ENCODE data around the gene TMEM51.

Gene TMEM51, protein sequence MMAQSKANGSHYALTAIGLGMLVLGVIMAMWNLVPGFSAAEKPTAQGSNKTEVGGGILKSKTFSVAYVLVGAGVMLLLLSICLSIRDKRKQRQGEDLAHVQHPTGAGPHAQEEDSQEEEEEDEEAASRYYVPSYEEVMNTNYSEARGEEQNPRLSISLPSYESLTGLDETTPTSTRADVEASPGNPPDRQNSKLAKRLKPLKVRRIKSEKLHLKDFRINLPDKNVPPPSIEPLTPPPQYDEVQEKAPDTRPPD

DNA sequence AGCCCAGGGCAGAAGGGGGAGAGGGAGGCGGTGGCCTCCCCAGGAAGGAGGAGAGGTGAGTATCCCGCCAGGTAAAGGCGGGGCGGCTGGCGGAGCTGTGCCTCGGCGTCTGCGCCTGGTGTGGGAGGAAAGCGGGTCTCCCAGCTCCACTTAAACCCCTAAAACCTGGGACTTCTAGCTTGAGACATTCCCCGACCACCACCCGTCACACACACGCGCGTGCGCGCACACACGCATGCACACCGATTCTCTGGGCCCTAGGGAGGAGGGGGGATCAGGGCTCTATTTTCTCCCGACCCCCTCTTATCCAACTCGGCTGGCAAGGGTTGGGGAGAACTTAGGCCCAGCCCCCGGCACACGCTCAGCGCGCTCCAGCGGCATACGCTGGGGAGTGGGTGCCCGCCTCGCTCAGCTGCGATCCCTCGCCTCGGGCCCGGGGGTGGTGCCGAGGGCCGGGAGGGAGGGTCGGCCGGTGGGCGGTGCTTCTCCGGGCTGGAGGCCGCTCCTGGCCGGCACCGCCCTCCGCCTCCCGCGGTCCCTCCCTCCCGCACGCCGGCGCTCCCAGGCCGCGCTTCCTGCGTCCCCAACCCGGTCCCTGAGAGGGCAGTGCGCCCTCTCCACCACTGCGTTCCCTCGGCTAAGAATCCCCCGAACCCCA is at the start of gene TMEM51:
Gene TMEM51 (plus strand): TSS at position 564 of the 658 bp plus-strand sequence. CDS start 61,341 bp downstream, outside the sequence.
- no peak for DNase-seq (ENCODE audit: low spot score)

DNA sequence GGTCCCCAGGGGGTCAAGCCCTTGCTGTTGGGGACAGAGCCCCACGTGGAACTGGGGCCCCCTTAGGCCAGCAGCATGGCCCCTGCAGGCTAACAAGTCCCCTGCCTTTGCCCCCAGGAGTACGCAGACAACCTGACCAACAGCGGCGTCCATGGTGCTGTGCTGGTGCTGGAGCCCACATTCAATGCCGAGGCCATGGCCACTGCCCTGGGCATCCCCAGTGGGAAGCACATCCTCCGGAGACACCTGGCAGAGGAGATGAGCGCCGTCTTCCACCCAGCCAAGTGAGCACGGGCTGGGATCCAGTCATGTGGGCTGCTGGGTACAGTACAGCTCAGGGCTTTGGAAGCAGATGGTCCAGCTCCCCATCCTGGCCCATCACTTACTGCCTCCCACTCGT is 49.6 kb upstream of the TMEM51 start:
- no peak for DNase-seq (ENCODE audit: low spot score)

DNA sequence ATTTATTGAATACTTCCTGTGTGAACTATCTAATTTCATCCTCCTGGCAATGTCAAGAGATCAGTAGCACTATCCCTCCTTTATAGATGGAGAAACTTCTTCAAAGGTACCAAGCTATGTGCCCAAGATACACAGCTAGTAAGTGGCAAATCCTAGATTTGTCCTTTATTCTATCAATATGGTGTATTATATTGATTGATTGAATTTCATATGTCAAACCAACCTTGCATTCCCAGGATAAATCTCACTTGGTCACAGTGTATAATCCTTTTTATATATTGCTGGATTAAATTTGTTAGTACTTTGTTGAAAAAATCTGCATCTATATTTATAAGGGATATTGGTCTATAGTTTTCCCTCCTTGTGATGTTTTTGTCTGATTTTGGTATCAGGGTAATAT is 48.8 kb upstream of the TMEM51 start:
- no peak for DNase-seq (ENCODE audit: low spot score)

DNA sequence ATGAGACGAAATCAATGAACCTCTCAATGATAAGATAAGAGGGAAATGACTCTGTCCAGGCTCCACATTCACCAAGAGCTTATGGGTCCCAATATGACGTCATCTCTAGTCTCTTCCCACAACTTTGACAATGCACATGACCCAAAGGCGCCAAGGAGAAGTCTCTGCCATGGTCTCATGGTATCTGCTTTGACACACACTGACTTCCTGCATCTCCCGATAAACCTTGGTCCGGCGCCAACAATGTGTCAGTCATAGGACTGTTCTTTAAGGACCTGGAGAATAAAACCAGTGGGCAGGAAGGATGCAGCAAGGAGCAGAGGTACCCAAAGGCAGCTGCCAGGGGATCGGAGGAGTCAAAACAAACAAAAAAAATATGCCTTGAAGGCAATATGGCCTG is 46.9 kb upstream of the TMEM51 start:
- no peak for DNase-seq (ENCODE audit: low spot score)

DNA sequence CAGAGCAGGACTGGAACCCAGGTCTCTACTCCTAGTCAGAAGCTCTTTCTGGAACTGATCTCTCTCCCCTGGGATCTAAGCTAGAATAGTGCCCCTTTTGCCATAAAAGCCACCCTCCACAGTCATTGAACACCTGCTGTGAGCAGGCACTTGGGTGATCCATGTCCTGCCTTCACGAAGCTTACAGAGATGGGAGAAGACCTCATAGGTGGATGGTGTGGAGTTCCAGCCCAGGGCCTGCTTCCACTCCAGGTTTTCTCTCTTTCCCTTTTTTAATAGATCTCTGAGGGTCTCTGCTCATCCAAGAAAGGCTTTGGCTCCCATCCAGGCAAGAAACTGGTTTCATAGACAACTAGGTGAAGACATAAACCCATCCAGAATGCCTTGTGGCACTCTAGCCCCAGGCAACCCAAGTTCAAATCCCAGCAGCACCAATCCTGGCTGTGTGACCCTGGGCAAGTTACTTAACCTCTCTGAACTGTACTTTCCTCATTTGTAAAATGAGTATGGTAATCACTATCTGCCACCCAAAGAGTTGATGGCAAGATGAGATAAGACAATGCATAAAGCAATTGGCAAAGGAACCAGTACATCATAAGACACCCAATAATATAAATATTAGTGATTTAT is 46.4 kb upstream of the TMEM51 start:
- no peak for DNase-seq (ENCODE audit: low spot score)

DNA sequence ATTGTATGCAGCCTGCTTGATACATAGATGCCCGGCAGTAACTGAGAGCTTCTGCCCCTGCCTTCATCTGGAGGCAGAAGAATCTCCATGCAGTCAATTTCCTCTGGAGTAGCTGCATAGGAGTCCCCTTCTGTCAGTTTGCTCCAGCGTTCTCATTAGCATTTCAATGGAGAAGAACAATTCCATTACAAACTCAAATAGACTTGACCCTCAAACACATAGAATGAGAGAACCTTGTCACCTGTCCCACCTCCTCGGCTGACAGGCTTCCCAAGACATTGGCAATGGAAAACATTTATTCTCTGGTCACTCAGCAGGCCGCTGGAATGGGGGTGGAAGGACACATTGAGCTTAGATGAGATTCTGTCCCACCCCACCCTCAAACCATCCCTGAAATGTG is 45.6 kb upstream of the TMEM51 start:
- no peak for DNase-seq (ENCODE audit: low spot score)

DNA sequence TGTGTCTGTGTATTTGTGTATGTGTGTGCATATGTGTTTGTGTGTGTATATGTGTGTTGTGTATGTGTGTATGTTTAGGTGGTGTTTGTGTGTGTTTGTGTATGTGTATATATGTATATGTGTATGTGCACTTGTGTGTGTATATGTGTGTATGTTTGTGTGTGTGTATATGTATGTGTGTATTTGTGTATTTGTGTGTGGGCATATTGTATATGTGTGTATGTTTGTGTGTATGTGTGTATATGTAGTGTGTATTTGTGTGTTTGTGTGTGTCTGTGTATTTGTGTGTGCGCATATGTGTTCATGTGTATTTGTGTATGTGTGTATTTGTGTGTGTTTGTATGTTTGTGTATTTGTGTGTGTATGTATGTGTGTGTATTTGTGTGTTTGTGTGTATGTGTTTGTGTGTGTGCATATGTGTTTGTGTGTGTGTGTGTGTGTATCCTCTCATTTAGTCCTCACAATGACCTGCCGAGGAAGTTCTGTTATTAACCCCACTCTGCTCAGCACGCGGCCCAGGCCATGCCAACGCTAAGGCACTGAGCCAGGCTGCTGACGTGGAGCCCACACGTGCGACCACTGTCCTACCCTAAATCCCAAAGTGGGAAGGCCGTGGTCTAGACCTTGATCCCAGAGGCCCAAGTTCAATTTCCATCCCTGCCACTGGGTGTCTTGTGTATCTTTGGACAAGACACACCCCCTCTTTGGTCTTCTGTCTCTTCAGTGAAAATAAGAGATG is 43.2 kb upstream of the TMEM51 start:
- no peak for DNase-seq (ENCODE audit: low spot score)

DNA sequence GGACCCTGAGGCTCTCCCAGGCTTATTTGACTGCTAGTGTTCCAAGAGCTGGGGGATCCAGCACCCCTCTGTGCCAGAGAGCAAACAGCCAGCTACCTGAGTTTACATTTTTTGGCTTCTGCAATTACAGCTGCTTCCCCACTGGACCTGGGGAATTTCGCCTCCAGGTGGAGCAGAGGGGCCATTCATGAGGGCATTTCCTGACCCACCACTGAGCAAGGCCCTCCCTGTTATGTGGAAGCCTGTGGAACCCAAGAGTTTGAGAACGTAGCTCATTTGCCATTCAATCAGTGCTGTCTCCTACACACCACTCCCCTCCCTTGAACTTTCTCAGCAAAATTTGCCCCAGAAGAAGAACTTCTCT is 42.7 kb upstream of the TMEM51 start:
- DNase-seq (ENCODE audit: low spot score): no peak

DNA sequence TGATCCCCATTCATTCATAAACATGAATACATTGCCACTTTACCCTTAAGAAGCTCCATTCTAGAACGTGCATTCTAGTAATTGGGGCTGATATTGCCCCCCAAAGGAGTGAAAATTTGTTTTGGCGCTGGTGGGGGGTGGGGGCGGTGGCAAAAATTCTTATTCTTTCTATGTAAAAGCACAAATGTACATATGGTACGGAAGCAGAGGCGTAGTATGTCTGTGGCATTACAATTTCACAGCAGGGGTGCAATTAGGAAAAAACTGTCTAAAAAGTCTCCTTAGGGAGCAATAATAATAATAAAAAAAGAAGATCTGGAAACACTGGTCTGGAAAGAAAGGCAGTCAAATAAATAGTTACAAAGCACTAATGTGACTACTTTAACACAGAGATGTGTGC is 40.4 kb upstream of the TMEM51 start:
- no peak for DNase-seq (ENCODE audit: low spot score)

DNA sequence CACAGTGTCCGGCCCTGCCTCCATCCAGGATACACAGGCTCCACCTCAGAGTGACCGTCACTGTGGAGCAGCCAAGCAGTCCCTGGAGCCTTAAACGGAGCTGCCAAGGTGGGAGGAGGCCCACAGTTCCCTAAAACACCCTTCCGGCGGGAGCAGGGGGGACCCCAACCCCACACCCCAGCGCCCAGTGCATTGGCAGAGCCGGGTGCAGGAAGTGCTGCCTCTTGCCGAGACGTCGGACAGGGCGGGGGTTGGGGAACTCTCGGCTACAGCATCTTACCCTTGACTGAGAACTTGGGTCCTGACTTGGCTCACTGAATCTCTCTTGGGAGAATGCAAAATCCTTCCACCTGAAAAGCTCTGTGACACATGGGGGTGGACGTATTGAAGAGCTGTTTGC is 38.7 kb upstream of the TMEM51 start:
- no peak for DNase-seq (ENCODE audit: low spot score)

DNA sequence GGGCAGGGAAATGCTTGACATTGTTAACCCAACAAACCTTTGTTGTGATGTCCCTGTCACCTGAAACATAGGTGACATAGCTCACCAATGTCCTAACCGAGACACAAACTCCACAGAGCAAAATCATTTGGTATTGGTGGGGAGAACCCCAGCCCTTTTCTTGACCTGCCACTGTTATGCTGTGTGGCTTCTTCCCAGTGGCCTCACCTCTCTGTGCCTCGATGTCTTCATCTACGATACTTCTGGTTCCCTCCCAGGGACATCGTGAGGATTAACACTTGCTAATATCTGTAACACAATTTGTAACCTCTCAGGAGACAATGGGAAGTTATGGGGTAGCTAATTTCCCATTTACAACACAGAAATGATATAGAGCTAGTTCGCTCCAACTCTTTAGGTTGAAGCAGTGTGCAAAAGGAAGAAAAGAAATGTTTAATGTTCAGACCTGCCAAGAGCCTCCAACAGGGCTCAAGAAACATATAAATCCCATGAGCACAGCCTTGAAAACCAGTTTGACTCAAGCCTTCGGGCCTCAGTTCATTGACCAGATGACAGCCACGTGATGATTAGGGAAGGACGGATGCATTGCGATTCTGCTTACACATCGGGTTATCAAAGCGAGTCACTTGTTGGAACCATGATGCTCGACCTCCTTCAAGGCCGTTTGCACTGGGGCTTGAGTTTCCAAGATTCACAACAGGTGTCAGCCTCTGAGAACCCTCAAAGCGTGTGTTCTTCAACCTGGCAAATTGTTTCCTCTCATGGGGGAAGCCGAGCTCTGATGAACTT is 37.8 kb upstream of the TMEM51 start:
- DNase-seq (ENCODE audit: low spot score): no peak

DNA sequence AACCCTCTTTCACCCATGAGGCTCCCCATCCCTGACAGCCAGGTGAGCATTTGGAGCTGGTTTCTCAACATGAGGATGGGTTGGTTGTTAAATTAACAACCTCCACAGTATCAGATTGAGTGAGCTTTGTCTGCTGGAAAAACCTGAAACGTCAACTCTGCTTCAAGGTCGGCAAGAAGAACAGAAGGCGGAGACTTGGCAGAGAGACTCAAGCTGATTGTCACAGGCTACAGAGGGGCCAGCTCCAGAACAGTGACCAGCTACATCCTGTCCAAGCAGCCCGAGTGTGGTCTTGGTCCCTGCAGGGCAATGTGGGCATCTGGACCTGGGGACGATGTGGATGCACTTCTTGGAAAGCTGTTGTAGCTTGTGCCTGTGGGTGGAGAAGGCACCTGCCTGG is 36.6 kb upstream of the TMEM51 start:
- no peak for DNase-seq (ENCODE audit: low spot score)

DNA sequence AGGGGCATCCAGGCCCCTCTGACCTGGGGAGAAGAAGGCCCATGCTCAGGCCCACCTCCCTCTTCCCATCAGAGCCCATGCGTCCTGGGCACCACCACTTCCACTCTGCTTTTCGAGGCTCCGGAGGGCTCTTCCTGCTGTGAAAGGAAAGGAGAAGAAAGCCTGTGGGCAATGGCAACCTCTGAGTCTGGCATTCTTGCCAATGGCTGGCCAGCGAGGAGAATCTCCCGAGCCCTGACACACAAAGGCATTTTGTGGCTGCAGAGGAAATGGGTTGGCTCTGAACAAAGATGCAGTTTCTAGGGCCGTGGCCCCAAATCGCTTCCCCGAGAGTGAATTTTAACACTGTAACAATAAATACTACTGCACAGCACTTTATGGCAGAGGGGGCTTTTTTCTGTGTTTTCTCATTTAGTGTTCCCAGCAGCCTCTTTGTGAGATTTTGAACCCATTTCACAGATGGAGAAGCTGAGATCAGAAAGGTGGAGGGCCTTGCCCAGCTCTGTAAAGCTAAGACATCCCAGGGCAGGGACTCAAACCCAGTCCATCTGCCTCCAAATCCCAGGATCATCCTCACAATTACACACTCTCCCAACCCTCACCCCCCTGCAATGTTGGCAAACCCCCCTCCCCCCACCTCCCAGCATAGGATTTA is 35.7 kb upstream of the TMEM51 start:
- DNase-seq (ENCODE audit: low spot score): no peak

DNA sequence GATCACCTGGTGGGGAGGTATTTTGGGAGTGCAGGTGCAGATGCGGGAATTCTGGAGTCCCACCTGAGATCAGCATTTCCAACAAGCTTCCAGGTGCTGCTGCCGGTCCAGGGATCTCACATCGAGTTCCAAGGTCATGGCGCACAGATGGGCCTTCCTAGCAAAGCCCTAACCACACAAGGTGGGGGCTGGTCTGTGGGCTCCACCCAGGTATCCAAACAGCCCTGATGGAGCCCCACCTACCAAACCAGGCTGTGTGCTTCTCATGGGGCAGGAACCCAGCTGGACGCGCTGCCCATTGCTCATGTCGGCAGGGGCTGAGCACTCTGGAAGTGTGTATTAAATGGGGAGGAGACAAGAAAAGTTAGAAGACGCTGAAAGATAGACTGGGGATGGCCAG is 35.0 kb upstream of the TMEM51 start:
- DNase-seq (ENCODE audit: low spot score): no peak

DNA sequence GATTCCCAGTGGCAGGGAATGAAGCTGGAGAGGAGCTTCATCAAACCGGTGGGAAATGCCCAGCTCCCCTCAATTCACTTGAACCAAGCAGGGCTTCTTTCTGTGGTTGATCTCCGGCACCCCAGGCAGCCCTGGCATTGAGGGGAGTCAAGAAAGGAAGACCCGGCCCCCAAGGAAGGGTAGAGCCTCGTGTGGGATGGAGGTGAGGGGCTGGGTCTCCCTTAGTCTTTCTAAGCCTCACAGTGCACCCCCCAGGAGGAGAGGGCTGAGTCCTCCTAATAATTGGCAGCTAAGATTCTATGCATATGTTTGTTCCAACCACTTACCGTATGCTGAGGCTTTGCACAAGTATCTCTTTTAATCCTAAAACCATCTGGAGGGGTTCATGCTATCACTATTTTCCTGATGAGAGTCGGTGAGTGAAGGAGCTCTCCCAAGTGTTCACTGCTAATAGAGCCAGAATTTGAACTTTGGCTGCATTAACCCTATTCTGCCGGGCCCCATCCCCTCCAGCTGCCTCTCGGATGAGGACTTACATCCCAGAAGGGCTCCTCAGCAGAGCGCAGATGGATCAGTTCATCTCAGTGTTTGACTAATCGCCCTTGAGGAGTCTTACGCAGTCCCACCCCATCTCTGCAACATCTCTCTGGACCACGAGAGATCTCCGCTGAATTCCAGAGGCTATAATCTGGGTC is 33.1 kb upstream of the TMEM51 start:
- DNase-seq (ENCODE audit: low spot score): no peak

DNA sequence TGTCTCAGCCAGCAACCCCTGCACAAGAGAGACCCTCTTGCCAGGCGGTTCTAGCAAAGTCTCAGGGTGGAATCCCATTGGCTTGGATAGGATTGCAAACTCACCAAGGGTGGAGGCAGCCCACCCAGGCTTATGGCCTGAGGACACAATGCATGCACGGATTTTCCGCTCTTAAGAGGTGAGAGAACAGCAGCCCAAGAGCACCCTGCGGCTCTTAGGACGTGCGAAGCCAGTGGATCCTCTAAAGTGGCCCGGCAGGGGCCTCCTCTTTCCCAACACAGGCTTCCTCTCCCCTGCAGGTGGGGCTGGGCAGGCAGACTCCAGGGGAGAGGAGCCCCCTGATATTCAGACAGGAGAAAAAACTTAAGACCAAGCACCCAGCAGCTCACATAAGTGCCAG is 31.2 kb upstream of the TMEM51 start:
- no peak for DNase-seq (ENCODE audit: low spot score)

DNA sequence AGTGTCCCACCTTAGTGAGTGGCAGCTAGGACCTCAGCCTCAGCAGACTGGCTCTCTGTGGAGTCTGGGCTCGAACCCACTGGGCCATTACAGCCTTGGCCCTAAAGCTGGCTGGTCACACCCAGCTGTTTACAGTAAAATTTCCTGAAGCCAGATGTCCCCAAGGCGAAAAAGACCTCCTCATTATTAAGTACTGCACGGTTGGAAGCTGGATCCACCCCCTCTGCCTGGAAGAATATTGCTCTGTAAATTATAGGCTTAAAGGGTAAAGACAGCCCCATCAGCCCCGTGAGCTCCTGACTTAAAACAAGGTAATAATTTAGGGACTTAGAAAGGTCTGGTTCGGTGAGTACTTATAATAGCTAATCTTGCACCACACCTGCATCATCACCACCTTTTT is 30.3 kb upstream of the TMEM51 start:
- no peak for DNase-seq (ENCODE audit: low spot score)

DNA sequence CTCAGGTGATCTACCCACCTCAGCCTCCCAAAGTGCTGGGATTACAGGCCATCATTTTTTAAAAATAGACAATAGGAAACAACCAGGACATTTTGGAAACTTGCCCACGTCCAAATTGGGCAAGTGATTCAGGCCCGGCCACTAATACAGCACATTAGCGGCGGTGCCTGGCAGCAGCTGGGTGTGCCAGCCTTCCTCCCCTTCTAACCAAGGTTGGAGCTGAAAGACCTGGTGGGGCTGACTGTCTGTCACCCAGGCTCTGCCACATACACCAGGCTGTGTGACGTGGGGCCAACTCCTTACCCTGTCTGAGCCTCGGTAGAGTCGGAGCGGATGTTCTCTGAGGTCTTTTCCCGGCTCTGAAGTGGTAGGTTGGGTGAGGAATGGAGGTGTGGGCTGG is 29.6 kb upstream of the TMEM51 start:
- DNase-seq (ENCODE audit: low spot score): no peak

DNA sequence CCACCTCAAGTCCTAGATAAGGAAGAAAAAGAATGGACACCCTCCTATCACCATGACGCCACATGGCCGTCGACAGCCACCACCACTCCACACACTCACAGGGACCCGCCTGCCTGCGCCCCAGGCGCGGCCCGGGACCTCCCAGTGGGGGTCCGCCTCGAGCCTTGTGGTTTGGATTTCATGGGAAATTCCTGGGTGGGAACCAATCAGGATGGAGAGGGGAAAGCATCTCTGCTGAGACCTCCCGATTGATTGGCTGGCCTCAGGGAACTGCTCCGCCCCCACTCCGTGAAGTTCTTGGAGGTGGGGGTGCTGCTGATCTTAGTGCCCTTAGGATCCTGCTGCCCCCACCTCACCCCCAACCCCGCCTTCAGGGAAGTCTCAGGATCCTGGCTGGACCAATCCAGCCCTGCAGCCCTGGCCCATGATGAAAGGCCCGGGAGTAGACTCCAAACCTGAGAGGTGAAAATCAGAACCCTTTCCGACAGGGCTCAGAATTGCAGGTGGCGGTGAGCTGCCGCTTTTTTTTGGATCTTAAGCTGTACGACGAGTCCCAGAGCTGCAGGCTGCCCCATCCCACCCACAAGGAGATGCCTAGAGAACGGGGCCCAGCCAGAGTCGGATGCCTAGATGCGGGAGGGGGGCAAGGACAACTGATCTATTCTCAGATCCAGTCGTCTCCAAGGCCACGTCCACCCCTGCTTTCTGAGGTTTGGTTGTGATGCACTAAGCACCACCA is 29.0 kb upstream of the TMEM51 start:
- no peak for DNase-seq (ENCODE audit: low spot score)

DNA sequence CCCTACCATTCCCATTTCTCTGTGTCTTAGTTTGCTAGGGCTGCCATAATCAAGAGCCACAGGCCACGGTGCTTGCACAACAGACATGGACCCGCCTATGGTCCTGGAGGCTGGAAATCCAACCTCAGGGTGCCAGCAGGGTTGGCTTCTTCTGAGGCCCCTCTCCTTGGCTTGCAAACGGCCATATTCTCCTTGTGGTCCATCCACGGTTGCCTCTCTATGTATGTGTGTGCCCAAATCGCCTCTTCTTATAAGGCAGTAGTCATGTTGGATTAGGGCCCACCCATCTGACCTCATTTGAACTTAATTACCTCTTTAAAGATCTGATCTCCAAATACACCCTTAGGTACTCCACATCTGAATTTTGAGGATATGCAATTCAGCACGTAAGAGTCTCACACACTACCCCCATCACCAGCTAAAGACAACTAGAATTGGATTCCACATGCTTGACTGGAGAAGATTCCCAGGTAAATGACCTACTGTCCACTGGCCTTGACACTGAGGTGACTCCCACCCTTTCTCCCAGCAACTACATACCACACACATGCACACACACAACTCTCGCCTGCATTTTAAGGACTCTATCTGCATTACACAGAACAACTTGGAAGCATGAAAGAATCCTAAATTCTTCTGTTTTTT is 28.3 kb upstream of the TMEM51 start:
- no peak for DNase-seq (ENCODE audit: low spot score)

All from CD4-positive, alpha-beta T cell treated with Interleukin-2 at 100 ng/mL for 4 hours (primary cell).